Measurements from ENCODE around the gene ECHS1.

ECHS1 gene

DNA sequence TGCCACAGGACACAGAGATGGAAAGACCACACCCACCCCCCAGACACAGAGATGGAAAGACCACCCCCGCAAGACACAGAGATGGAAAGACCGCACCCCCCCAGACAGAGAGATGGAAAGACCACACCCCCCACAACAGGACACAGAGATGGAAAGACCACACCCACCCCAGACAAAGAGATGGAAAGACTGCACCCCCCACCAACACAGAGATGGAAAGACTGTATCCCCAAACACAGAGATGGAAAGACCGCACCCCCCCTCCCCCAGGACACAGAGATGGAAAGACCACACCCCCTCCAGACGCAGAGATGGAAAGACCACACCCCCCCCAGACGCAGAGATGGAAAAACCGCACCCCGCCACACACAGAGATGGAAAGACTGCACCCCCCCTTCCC, 56.4 kb downstream of the ECHS1 start:
- no peak for DNase-seq

DNA sequence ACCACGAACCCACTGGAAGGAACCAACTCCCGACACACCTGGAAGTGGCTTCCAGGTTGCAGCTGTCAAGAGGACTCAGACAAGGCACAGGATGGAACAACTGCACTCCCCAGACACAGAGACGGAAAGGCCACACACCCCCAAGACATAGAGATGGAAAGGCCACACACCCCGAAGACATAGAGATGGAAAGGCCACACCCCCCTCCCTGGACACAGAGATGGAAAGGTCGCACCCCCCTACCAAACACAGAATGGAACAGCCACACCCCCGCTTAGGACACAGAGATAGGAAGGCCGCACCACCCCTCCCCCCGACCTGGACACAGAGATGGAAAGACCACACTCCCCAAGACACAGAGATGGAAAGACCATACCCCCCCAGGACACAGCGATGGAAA, 56.9 kb downstream of the ECHS1 start:
- no peak for DNase-seq

- DNase-seq, result no peak
Observed at GRCh38 chr10:133315847-133316246, 57.3 kb downstream of the ECHS1 start.

DNA sequence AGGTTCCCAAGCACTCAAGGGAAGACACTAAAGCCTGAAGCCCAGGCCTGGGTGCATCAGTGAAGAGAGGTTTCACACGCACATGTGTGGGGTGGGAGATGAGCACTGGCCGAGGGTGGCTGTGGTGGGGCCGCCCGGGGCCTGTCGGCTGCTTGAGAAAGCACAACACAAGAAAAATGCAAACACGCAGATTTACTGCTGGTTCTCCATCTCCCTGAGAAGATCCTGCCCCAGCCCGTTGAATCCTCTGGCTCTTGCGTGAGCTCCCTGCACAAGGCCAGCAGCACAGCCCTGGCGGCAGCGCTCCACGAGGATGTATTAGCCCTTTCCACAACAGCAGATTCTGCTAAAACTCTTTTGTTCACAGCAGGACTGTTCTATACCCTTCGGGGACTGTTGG, 58.2 kb downstream of the ECHS1 start:
- DNase-seq, result no peak

DNA sequence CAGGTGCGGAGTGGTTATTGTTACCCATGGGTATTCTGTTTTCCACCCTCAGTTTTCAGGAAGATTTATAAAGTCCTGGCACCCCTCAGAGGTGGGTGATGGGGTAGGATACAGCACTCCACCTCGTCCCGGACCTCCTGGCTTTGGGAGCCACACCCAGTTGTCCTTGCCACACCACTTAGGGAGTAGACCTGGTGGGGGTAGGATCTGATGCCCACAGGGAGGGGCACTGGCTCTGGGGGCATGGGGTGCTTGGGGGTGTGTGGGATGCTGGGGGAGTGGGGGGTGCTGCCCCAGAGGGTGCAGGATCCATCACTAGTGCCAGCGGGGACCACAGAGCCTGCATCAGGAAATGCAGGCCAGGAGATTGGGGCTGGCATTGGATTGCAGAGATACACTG, 60.0 kb downstream of the ECHS1 start:
- DNase-seq, result no peak

DNA sequence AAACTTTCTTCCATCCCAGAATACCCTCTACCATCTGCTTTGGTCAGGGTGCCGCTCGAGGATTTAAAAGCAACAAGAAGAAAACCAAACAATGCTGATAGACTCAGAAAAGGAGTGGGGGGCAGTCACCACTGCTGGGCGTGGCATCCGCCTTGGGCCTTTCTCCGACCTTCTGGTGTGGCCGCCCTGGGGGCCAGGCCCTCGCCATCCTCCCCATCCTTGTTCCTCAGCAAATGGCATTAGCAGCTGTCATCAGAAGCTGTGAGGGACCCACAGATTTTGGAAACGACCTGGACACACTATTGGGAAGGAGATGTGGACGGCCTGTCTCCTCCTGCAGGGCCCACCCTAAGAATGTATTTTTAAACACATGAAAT, 60.4 kb downstream of the ECHS1 start:
- no peak for DNase-seq
